Measurements from ENCODE around the gene SELENOS. TPM values are rescaled to one million over a fixed set of nuclear protein-coding genes. Genes with fewer than 3 reads are reported as not detected.

The SELENOS gene
- total RNA-seq, 2 donors from 2014 or later, result 67.4 to 76.7 TPM

DNA sequence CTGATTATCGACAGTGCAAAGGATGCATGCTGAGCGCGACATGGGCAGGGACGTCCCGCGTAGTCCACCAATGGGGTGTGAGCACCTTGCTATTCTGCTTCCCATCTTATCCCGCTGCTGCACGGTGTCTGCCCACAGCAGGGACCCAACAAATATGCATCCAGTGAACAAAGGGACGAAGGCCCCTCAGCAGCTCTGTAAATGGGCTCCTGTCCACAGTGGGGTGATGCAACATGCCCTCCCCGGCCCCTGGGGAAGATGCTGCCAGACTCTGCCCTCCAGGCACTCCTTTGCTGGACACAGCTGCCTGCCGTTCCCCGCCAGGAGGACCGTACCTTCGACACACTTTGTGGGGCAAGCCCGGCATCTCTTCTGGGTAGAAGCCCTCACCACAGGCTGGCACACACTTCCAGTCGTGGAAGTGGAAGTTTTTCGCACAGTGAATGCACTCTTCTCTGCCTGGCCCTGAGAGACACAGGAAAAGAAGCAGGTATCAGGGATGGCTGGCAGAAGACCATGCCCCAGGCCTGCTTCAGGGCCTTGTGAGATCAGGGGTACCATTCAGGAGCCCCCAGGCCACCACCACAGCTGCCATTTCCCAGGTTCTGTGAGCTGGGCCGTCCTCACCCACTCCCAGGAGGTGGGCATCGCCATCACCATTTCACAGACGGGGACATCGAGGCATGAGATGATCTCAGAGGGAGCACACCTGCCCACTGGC, 35.9 kb upstream of the SELENOS start:
- peak; percentile 76 for DNase-seq (ENCODE audit: low spot score)
- intact Hi-C loops (cut with DNase I), result no loop called here

DNA sequence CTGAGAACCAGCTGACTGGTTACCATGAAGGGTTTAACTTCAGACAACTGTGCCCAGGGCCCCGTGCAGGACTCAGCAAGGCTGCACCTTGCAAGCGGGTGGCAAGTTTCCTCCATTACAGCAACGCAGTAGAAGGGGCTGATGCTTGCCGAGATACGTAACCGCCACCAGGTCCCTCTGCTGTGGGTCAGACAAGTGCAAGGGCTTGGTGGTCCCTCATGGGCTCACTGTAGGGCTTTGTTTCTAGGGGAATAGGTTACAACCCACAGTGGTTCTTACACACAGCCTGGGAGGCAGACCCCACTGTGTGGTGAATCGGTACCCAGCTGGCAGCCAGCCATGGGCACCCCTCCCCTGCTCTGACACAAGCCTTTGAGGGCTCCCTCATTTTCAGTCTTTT, 33.2 kb upstream of the SELENOS start:
- DNase-seq (ENCODE audit: low spot score), result peak; percentile 38
- intact Hi-C loops (cut with DNase I), result no loop called here

DNA sequence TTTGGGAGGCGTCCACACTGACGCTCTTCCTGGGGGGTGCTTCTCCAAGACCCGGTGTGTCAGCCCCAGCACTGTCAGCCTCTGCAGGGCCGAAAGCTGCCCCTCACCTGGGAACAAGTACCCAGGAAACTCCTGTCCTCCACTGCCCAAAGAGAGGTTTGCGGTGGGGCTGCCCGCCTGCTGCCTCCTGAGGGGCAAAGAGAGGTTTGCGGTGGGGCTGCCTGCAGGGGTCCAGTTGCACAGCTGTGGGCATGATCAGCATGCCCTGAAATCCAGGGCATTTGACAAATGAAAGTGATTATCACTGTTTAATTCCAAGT, 32.8 kb upstream of the SELENOS start:
- DNase-seq (ENCODE audit: low spot score), result no peak
- intact Hi-C loops (cut with DNase I), result no loop called here

DNA sequence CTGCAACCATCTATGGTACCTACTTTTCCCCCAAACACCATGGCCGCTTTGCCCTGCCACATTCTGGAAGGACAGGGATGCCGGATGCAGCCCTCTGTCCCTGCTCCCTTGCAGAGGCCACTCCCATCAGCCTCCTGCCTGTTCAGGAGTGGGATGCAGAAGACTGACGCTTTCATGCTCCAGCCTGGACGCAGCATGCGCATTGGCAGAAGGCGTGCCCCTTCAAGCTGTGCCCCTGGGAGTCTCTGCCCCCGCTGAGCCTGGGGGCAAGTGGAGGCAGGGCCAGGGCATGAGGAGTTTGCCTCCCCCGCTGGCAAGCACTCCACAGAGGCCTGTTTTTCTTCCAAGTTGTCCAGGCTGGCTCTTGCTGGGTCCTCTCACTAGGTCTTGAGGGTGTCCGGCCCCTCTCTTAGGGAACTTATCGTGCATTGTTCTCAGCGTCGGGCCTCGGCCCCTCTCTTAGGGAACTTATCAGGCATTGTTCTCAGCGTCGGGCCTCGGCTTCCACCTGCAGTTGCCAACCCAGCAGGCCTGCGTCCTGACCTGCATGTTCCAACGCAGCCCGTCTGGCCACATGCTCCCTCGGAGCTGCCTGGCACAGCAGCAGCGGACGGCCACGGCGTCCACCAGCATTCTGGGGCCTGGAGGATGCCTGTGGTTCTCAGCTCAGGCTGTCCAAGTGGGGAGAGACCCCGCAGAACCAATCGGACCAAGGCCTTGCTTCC, 32.3 kb upstream of the SELENOS start:
- intact Hi-C loops (cut with DNase I), result loop anchor here in 1 of 2 donors (10.0 kb wide), 1 partner anchor 185 kb away; no protein-coding TSS in a partner anchor
- DNase-seq (ENCODE audit: low spot score), result peak; percentile 68

DNA sequence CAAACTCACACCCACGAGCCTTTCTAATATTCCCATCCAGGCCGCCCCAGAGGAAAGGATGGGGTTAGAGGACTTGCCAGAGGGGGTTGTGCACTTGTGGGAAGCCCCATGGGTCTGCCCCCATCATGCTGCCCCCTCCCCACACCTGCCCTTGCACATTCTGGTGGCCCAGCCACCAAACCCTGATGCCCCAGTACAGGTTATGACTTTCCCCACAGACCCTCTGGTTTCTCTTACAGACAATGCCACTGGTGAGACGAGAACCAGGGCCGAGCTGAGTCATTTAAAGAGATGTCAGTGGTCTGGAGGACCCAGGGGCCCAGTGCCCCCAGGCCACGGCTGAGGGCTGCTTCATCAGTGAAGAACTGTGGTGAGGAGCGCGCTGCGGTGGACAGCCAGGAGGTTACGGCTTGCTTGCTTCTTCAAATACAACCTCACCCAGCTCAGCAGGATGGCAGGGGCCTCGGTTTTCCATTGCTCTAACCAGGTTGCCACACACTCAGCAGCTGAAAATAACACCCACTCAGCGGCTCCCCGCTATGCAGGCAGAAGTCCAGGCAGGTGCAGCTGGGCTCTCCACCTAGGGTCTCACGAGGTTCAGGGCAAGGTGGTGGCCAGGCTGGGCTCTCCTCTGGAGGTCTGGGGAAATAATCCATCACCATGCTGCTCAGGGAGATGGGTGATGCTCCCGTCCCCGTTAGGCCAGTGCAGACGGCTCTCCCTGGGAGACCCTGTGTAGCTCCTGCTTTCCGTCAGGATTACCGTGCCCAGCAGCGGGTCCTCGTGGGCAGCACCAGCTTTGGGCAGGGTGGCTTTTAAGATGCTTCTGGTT, 31.5 kb upstream of the SELENOS start:
- intact Hi-C loops (cut with DNase I), result loop anchor here in 1 of 2 donors (10.0 kb wide), 1 partner anchor 186 kb away; no protein-coding TSS in a partner anchor
- DNase-seq (ENCODE audit: low spot score), result no peak

DNA sequence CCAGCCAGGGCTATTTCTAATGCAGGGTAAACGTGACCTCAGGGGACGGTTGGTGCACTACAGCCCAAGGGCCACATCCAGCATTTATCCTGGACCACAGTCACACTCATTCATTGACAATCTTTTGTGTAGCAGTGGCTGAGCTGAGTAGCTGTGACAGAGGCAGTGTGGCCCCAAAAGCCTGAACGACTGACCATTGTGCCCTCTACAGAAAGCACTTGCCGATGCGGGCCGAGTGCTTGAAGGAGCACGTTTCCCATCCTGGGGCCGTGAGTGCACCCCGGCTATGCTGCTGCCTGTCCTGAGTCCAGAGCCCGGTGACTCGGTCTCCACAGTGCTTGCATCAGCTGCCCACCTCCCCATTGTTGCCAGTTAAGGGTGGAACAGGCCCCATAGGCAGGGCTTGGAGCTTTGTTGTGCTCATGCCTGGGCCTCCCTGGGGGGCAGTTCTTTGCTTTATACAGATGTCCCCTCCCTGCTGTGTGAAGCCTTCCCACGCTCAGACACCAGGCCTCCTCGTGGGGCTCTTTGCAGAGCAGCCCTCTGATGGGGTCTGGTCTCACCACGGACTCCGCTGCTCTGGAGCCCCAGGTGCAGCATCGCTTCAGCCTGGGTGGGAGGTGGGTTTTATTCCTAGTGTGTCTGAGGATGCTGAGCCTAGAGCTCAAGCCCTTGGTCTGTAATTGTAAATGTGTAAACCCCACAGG, 30.8 kb upstream of the SELENOS start:
- DNase-seq (ENCODE audit: low spot score), result peak; percentile 79
- intact Hi-C loops (cut with DNase I), result loop anchor here in 1 of 2 donors (10.0 kb wide), 1 partner anchor 187 kb away; no protein-coding TSS in a partner anchor

DNA sequence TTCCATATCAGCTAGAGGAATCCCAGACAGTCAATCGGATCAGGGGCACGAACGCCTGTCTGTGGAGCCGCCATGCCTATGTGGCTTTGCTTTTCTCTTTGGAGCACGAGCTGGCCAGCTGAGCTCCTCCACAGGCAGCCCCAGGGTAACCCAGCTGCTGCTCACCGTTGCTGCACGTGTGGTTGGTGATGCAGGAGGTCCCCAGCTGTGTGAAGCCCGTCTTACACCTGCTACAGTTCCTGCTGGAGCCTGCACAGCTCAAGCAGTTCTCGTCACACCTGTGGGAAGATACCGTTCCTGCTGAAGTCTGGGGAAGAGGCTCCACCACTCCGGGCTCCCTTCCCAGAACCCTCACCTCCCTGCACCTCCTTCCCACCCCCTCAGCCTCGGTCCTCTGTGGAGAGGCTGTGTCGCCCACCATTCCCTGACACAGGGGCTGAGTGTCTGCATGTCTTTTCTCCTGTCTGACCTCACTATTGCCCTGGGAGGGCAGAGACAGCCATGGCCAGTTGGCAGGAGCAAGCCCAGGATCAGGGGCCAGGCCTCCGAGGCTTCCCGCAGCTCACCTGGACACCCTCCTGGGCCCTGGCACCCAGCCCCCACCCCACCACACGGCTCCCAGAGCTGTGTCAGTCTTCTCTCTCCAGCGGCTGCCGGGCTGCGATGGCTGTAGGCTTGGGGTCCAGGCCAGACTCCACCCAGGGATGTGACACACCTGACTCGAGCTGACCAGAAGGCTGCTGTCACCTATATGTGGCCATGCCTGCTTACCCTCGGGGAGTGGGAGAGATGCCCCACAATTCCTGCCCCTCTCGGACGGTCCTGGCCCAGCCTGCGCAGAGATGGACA, 30.0 kb upstream of the SELENOS start:
- peak; percentile 71 for DNase-seq (ENCODE audit: low spot score)
- intact Hi-C loops (cut with DNase I), result loop anchor here in 1 of 2 donors (10.0 kb wide), 1 partner anchor 188 kb away; no protein-coding TSS in a partner anchor

DNA sequence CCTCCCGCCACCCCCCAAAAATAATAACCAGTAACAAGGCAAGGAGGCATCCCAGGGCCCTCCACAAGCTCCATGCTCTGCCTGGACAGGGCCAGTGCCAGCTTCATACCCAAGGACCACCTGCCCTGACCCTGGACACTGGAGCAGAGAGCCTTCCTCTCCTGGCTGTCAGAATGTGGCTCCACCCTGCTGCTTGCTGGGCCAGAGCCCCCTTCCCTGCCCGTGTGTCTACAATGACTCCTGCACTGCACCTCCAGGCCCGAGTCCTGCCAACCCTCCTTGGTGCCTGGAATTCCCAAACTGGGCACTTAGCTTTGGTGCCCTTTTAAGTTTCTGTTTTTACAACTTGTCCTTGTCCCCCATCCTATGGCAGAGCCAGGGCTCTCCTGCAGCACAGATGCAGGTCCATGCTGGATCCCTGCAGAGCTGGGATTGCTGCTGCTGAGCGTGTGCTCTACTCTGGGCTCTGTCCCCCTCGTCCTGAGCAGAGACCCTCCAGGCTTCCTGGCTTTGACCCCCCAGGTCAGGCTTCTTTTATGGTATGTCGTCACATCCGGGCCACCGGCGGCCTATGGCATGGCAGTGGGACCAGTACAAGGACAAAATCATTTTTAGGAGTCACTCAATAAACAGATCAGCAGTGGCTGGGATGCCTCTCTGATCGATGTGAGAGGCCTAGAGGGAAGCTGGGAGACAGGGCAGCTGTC, 29.2 kb upstream of the SELENOS start:
- peak; percentile 71 for DNase-seq (ENCODE audit: low spot score)
- intact Hi-C loops (cut with DNase I), result loop anchor here in 1 of 2 donors (10.0 kb wide), 1 partner anchor 188 kb away; no protein-coding TSS in a partner anchor

DNA sequence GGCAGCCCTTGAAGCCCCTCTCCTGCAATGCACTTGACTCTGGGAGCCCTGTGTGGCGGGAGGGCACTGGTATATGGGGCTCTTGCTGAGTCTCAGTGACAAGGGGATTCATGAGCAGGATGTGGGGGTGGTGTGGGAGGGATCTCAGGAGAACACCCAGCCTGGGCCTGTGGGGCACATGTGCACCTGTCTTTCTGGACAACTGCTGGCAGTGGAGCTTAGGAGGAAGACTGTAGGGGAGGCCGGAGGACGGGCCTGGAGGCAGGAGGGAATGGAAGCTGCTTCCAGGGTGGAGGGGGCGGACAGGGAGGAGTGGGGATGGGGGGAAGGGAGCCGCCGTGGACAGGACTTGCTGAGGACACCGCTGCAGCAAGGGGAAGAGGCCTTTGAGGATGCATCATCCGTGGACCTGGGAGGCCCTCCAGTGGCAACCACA, 28.6 kb upstream of the SELENOS start:
- intact Hi-C loops (cut with DNase I), result loop anchor here in 1 of 2 donors (10.0 kb wide), 1 partner anchor 189 kb away; no protein-coding TSS in a partner anchor
- peak; percentile 68 for DNase-seq (ENCODE audit: low spot score)

DNA sequence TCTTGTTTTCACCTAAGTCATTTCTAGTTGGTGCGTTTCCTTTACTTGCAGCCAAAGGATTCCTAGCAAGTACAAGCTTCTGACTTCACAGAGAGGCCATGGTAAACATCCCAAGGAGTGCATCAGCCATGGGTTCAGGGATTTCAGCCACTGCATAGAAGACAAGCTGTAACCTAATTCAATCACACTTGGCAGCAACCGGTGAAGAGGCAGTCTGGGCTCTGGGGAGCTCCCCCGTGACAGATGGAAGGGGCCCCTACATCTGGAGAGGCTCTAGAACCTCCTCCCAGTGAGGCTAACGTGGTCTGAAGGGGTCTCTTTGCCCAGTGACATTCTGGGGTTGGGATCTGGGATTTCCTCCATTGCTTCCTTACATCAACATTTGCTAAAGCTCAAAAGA, 26.1 kb upstream of the SELENOS start:
- DNase-seq (ENCODE audit: low spot score), result no peak
- intact Hi-C loops (cut with DNase I), result loop anchor here in 1 of 2 donors (5.0 to 10.0 kb wide), 2 partner anchors 191 to 349 kb away; partner anchors contain the start of gene TM2D3

DNA sequence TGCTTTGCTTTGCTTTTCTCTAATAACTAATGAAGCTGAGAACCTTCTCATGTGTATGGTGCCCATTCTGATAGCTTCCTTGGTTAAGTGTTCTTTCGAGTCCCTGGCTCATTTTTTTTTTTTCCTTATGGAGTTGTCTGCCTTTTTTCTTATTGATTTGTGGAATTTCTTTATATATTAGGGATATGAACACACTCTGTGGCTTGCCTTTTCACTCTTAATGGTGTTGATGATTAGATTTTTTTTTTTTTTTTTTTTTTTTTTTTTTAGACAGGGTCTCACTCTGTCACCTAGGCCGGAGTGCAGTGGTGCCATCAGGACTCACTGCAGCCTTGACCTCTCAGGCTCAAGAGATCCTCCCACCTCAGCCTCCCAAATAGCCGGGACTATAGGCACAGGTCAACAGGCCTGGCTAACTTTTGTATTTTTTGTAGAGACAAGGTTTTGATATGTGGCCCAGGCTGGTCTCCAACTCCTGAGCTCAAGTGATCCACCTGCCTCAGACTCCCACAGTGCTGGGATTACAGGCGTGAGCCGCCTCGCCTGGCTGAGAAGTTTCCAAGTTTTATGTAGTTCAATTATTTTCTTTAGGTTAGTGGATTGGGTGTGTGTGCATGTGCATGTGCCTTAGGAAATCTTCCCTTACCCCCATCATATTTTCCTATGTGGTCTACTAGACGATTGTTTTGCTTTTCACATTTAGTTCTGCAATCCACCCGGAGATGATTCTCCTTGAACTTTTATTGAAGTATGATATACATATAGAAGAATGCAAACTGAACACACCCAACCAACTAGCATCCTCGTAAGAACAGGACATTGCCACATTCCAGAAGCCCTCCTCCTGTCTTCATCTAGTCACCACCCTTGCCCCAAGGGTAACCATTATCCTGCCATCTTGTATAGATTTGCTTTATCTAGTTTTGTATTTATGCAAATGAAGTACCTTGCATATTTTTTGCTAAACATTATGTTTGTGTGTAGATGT, 19.4 kb upstream of the SELENOS start:
- no peak for DNase-seq (ENCODE audit: low spot score)
- intact Hi-C loops (cut with DNase I), result loop anchor here (5.0 kb wide), 3 partner anchors 341 to 356 kb away; partner anchors contain the start of gene TM2D3 (in 1 of the 2)

DNA sequence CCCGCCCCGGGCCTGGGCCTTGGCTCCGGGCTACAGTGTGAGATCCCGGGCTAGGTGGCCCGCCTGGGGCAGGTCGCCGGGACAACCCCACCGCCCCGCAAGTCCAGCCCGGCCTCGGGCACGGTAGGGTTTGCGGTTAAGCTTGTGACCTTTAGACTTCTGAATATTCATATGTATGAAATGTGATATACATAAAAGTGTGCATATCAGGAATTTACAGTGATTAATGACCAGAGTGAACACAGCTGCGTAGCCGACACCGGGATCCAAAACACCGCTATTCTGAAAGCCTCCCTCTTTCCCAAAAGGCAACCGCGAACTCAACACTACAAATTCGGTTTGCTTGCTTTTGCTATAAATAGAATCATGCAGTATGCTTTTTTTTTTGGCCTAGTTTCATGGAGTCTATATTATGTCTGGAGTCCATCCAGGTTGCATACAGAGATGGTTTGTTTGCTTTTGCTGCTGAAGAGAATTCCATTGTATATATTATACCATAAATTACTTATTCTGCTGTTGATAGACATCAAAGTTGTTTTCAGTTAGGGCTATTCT, 18.4 kb upstream of the SELENOS start:
- intact Hi-C loops (cut with DNase I), result loop anchor here (5.0 kb wide), 3 partner anchors 342 to 357 kb away; partner anchors contain the start of gene TM2D3 (in 1 of the 2)
- peak; percentile 88 for DNase-seq (ENCODE audit: low spot score)

DNA sequence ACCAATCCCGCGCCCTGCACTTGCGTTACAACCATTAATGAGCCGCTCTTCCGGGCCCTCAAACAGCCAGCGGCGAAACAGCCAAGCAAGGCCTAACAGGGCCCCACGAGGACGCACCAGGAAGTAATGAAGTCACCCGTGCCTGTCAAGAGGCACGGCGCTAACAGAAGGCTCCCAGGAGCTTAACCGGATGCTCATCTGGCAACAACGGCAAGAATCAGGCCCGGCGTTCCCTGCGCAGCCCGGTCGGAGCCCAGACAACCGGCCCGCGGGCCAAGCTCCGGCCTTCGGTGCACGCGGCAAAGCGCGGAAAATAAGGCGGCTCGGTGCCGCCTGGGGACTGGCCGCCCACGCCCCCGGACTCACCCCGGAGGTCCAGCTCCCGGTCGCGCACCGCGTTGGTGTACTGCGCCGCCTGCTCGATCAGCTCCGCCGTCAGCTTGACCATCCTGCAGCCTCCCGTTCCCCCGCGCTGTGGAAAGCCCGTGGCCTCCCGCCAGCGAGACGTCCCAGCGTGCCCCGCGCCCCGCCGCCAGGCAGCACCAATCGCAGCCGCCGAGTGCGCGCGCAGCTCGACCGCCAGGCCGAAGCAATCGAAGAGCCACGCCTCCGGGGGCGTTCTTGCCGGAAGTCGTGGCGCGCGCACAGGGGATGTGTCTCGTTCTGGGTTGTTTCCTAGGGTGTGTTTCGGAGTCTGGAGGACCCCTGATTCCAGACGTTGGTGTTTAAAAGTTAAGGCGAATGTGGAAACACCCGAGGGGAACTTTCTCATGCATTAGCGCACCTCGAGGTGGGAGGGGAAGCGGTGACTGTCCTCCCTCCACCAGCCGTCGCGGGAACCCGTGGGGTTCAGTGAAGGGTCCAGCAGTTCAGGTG, 17.7 kb upstream of the SELENOS start, which contains the start of gene SNRPA1:
Gene SNRPA1 (minus strand): TSS at position 518 of the 876 bp plus-strand sequence. CDS start 70 bp downstream, at position 448.
- intact Hi-C loops (cut with DNase I), result loop anchor here (5.0 kb wide), 3 partner anchors 342 to 357 kb away; partner anchors contain the start of gene TM2D3 (in 1 of the 2)
- peak; percentile 100 for DNase-seq (ENCODE audit: low spot score)

DNA sequence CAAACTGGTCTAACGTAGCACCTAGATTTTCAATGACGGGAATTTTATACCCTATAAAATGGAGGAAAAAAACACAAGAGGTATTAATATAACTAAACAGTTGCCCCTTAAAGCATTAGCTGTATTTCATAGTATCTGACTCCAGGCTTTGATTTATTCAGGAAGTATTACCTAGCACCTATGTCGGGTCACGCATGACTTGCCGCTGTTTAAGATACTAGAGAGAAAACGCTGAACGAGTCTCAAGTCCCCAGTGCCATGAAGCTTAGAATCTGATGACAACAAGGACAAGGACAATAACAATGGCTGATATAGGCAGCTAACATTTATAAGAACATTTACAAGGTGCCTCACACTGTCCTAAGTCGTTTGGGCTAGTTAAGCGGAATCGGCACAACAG, 15.8 kb upstream of the SELENOS start:
- DNase-seq (ENCODE audit: low spot score), result no peak
- intact Hi-C loops (cut with DNase I), result no loop called here
